HepG2 (cell line): ENCODE data around the gene ADPRH. TPM values are rescaled to one million over a fixed set of nuclear protein-coding genes. Genes with fewer than 3 reads are reported as not detected.

Source experiments
- ATAC-seq: fragments of 200-7000 bp; cut with Tn5 transposase; 3 replicates; pipeline ENCODE4 v1.9.1; 2020; ENCODE audit warnings: mild to moderate bottlenecking, moderate library complexity
- BruUV-seq: library from RNA; stranded (reverse); fragments of 400-500 nt; replicated peaks from 2 replicates; lab custom pipeline; 2021; lab: Mats Ljungman, UMichigan
- CTCF ChIA-PET: fragments of 300-600 bp; formaldehyde crosslinking; extraction: SDS; loops from one replicate; lab custom pipeline; 2021; ENCODE audit warnings: low total read pairs, inconsistent platforms, low intra/inter-chr PET ratio; lab: Yijun Ruan, JAX
- POLR2A ChIA-PET: fragments of 350-600 bp; sonication (Branson Sonifier 250); formaldehyde crosslinking; loops from one replicate; lab custom pipeline; 2020; ENCODE audit warnings: antibody characterized with exemption, inconsistent platforms; lab: Yijun Ruan, JAX
- DNase-seq: peaks from one replicate; pipeline ENCODE4 v3.0.0-alpha.2; 2015; ENCODE audit warnings: low spot score
- FAIRE-seq: peaks from 3 replicates; lab custom pipeline; 2011; peaks lifted over from hg19 to GRCh38; lab: Jason Lieb, UNC
- H2AFZ ChIP-seq: one replicate; pipeline ENCODE4 v1.6.1; 2011; ENCODE audit warnings: low read length, inconsistent platforms
- H3K27ac ChIP-seq: fragments of 300-600 bp; 3 replicates; pipeline ENCODE4 v1.8.0; 2011; ENCODE audit warnings: mixed run types, mild to moderate bottlenecking, mixed read lengths, low read length, inconsistent platforms; ENCODE audit not compliant: insufficient read depth; ENCODE audit errors: extremely low read length
- H3K27me3 ChIP-seq, 2 experiments: fragments of 200-600 bp in 1 of 2; 2 replicates in 1 of 2; 3 replicates in 1 of 2; pipeline versions ENCODE4 v1.6.0 to v1.8.0; 2011; ENCODE audit warnings: low read length in 2 of 2, mild to moderate bottlenecking in 2 of 2, moderate library complexity in 2 of 2, inconsistent platforms in 1 of 2; ENCODE audit not compliant: insufficient read depth in 2 of 2, control insufficient read depth in 1 of 2
- H3K36me3 ChIP-seq, 2 experiments: fragments of 200-600 bp in 1 of 2; replicated peaks in 1 of 2; 2 replicates in 1 of 2; 3 replicates in 1 of 2; pipeline versions ENCODE4 v1.5.1 to v1.8.0; 2011; ENCODE audit warnings: low read length in 2 of 2, inconsistent platforms in 1 of 2; ENCODE audit not compliant: insufficient read depth in 2 of 2, control insufficient read depth in 1 of 2
- H3K4me1 ChIP-seq: 2 replicates; pipeline ENCODE4 v1.5.1; 2012; ENCODE audit warnings: low read length, inconsistent platforms; ENCODE audit not compliant: insufficient read depth
- H3K4me2 ChIP-seq: 2 replicates; pipeline ENCODE4 v1.6.0; 2011; ENCODE audit warnings: low read depth, low read length, inconsistent platforms
- H3K4me3 ChIP-seq, 3 experiments: fragments of 200-600 bp in 1 of 3; sonication (generic), shearing (Covaris generic) in 1 of 3; replicated peaks in 1 of 3; 2 replicates each; pipeline ENCODE4 v1.5.1; 2011 to 2016; ENCODE audit warnings: low read length in 3 of 3, inconsistent platforms in 2 of 3, low read depth in 2 of 3, mild to moderate bottlenecking in 2 of 3, control low read depth in 1 of 3, mixed read lengths in 1 of 3; ENCODE audit not compliant: insufficient read depth in 1 of 3
- H3K79me2 ChIP-seq: one replicate; pipeline ENCODE4 v1.6.1; 2011; ENCODE audit warnings: low read length, inconsistent platforms; ENCODE audit not compliant: insufficient read depth
- H3K9ac ChIP-seq: 2 replicates; pipeline ENCODE4 v1.6.0; 2011; ENCODE audit warnings: mild to moderate bottlenecking, low read depth, low read length, inconsistent platforms; ENCODE audit not compliant: insufficient read depth
- H3K9me3 ChIP-seq: 2 replicates; pipeline ENCODE4 v1.5.1; 2012; ENCODE audit warnings: mild to moderate bottlenecking, low read length
- H4K20me1 ChIP-seq: 2 replicates; pipeline ENCODE4 v1.6.0; 2011; ENCODE audit warnings: inconsistent platforms, mild to moderate bottlenecking, low read length, moderate library complexity; ENCODE audit not compliant: insufficient read depth
- HNRNPK ChIP-seq: fragments of 200-400 bp; formaldehyde crosslinking; IDR thresholded peaks from 2 replicates; pipeline ENCODE4 v1.6.1; 2018; ENCODE audit warnings: low read length, low read depth, moderate library complexity, mild to moderate bottlenecking; ENCODE audit not compliant: poor library complexity, severe bottlenecking
- NR2C2 ChIP-seq: sonication (generic); formaldehyde crosslinking; IDR thresholded peaks from 2 replicates; pipeline ENCODE4 v1.4.0; 2020; ENCODE audit warnings: missing genetic modification reagents, mild to moderate bottlenecking, moderate library complexity, borderline replicate concordance
- ONECUT2 ChIP-seq: sonication (generic); formaldehyde crosslinking; IDR thresholded peaks from 2 replicates; pipeline ENCODE4 v1.4.0; 2020; ENCODE audit warnings: missing genetic modification reagents
- SMARCC2 ChIP-seq: fragments of 450-650 bp; IDR thresholded peaks from 2 replicates; pipeline ENCODE4 v1.6.1; 2017; ENCODE audit warnings: antibody characterized with exemption, mild to moderate bottlenecking
- ZNF44 ChIP-seq: sonication (generic); formaldehyde crosslinking; IDR thresholded peaks from 2 replicates; pipeline ENCODE4 v1.5.1; 2020; ENCODE audit warnings: mild to moderate bottlenecking, missing genetic modification reagents
- WGBS: methylation state at CpG from one replicate; pipeline ENCODE4 v1.1.6; 2017; ENCODE audit warnings: low lambda C conversion rate; 5-methylcytosine and 5-hydroxymethylcytosine counted together
- in situ Hi-C: cut with HindIII; loops from 2 replicates; pipeline ENCODE4 v1.10.0; 2017; ENCODE audit warnings: low pct_unique_long_range_greater_than_20kb; ENCODE audit not compliant: extremely low pct_ligation_motif_present
- intact Hi-C: fragments of 100-400 bp; cut with micrococcal nuclease; formaldehyde crosslinking; loops from one replicate; pipeline ENCODE4 v1.10.0; 2022; ENCODE audit not compliant: unreplicated experiment
- polyA plus RNA-seq, 8 experiments: library from polyadenylated mRNA; depleted of rRNA in 3 of 8; stranded (reverse) in 7 of 8; unstranded in 1 of 8; fragments of >200 nt; fragmentation: Illumina TruSeq in 4 of 8; extraction: Trizol in 4 of 8; gene quantifications; 2 replicates each; pipeline versions ENCODE4 v1.2.1 to v1.2.3, GENCODE V29; 2011 to 2016; ENCODE audit warnings: low read depth in 4 of 8, missing spikeins in 1 of 8, mixed read lengths in 1 of 8; ENCODE audit not compliant: insufficient read depth in 1 of 8
- total RNA-seq, 5 experiments: library from RNA; depleted of rRNA; stranded (reverse); fragments of >200 nt; fragmentation: Illumina TruSeq; extraction: Trizol; gene quantifications; 2 replicates each; pipeline ENCODE4 v1.2.3, GENCODE V29; 2016; ENCODE audit warnings: low read depth in 1 of 5
- TF ChIP-seq, protein P1 (sequence below): sonication (generic); formaldehyde crosslinking; IDR thresholded peaks from 2 replicates; pipeline ENCODE4 v1.4.0; 2020; ENCODE audit warnings: missing genetic modification reagents
- TF ChIP-seq, protein P2 (sequence below): sonication (generic); formaldehyde crosslinking; IDR thresholded peaks from 2 replicates; pipeline ENCODE4 v1.5.0; 2020; ENCODE audit warnings: missing genetic modification reagents, mild to moderate bottlenecking, borderline replicate concordance
- TF ChIP-seq, protein P3 (sequence below): sonication (generic); formaldehyde crosslinking; IDR thresholded peaks from 2 replicates; pipeline ENCODE4 v1.4.0; 2020; ENCODE audit warnings: mild to moderate bottlenecking, missing genetic modification reagents
- TF ChIP-seq, protein P4 (sequence below), 2 experiments: sonication (generic) in 1 of 2; formaldehyde crosslinking in 1 of 2; IDR thresholded peaks; 2 replicates each; pipeline versions ENCODE4 v1.5.1 to v1.6.1; 2011 to 2020; ENCODE audit warnings: borderline replicate concordance in 1 of 2, low read depth in 1 of 2, low read length in 1 of 2, mild to moderate bottlenecking in 1 of 2, missing genetic modification reagents in 1 of 2, moderate library complexity in 1 of 2

The ADPRH gene
- total and polyA plus RNA-seq, 2 of the 13 experiments (the other 11 are each of a cell fraction or from before 2014, with no cell fraction given), result 0.01 to 0.15 TPM

DNA sequence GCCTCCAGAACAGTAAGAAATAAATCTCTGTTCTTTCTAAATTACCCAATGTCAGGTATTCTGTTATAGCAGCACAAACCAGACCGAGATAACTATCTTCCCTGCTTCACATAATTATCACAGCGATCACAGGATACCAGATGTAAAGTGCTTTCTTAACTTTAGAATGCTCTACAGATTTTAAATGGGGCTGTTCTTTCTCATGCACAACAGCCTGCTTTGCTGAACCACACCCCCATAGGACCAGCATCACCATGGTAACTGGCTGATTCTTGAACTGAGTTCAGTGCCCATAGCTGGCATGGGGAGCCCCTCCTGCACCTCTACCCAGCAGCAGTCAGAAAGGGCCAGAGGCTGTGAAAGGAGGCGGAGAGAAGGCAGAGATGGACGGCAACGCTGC is 27.7 kb upstream of the ADPRH start:
- BruUV-seq, result no TSS peak
- H3K27ac ChIP-seq, result no peak overlapping the region
- no peak overlapping the region for H3K4me3 ChIP-seq
- H3K9ac ChIP-seq, result no peak overlapping the region
- no peak overlapping the region for H3K4me2 ChIP-seq
- H3K27me3 ChIP-seq, result peaks cover 0 to 6% of the 10 kb centered on the region in 2 experiments; a peak in 2 of 5 replicates
- H2AFZ ChIP-seq, result no peak overlapping the region
- intact Hi-C loops (no loop called here), in situ Hi-C loops (no loop called here)
- no peaks in the 10 kb centered on the region for H3K36me3 ChIP-seq
- WGBS, result 17% methylated on average over 2 of the region's 5 CpGs
- no peak for DNase-seq
- CTCF ChIA-PET, result no interaction called here
- no peaks in the 10 kb centered on the region for H4K20me1 ChIP-seq
- no peaks in the 10 kb centered on the region for H3K4me1 ChIP-seq
- no peak for ATAC-seq
- FAIRE-seq, result no peak
- POLR2A ChIA-PET, result no interaction called here
- H3K79me2 ChIP-seq, result no peaks in the 10 kb centered on the region
- H3K9me3 ChIP-seq, result no peaks in the 10 kb centered on the region
- TF ChIP-seq SMARCC2 (no peak), ONECUT2 (CRISPR knock-in tag) (no peak), ZNF44 (no peak), HNRNPK (no peak), NR2C2 (no peak)
- TF ChIP-seq, protein P1, sequence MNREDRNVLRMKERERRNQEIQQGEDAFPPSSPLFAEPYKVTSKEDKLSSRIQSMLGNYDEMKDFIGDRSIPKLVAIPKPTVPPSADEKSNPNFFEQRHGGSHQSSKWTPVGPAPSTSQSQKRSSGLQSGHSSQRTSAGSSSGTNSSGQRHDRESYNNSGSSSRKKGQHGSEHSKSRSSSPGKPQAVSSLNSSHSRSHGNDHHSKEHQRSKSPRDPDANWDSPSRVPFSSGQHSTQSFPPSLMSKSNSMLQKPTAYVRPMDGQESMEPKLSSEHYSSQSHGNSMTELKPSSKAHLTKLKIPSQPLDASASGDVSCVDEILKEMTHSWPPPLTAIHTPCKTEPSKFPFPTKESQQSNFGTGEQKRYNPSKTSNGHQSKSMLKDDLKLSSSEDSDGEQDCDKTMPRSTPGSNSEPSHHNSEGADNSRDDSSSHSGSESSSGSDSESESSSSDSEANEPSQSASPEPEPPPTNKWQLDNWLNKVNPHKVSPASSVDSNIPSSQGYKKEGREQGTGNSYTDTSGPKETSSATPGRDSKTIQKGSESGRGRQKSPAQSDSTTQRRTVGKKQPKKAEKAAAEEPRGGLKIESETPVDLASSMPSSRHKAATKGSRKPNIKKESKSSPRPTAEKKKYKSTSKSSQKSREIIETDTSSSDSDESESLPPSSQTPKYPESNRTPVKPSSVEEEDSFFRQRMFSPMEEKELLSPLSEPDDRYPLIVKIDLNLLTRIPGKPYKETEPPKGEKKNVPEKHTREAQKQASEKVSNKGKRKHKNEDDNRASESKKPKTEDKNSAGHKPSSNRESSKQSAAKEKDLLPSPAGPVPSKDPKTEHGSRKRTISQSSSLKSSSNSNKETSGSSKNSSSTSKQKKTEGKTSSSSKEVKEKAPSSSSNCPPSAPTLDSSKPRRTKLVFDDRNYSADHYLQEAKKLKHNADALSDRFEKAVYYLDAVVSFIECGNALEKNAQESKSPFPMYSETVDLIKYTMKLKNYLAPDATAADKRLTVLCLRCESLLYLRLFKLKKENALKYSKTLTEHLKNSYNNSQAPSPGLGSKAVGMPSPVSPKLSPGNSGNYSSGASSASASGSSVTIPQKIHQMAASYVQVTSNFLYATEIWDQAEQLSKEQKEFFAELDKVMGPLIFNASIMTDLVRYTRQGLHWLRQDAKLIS (CRISPR knock-in tag), result no peak
- TF ChIP-seq, protein P2, sequence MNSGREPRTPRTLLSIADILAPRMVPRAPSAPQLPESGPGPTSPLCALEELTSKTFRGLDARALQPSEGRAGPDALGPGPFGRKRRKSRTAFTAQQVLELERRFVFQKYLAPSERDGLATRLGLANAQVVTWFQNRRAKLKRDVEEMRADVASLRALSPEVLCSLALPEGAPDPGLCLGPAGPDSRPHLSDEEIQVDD (CRISPR knock-in tag), result no peak
- TF ChIP-seq, protein P3, sequence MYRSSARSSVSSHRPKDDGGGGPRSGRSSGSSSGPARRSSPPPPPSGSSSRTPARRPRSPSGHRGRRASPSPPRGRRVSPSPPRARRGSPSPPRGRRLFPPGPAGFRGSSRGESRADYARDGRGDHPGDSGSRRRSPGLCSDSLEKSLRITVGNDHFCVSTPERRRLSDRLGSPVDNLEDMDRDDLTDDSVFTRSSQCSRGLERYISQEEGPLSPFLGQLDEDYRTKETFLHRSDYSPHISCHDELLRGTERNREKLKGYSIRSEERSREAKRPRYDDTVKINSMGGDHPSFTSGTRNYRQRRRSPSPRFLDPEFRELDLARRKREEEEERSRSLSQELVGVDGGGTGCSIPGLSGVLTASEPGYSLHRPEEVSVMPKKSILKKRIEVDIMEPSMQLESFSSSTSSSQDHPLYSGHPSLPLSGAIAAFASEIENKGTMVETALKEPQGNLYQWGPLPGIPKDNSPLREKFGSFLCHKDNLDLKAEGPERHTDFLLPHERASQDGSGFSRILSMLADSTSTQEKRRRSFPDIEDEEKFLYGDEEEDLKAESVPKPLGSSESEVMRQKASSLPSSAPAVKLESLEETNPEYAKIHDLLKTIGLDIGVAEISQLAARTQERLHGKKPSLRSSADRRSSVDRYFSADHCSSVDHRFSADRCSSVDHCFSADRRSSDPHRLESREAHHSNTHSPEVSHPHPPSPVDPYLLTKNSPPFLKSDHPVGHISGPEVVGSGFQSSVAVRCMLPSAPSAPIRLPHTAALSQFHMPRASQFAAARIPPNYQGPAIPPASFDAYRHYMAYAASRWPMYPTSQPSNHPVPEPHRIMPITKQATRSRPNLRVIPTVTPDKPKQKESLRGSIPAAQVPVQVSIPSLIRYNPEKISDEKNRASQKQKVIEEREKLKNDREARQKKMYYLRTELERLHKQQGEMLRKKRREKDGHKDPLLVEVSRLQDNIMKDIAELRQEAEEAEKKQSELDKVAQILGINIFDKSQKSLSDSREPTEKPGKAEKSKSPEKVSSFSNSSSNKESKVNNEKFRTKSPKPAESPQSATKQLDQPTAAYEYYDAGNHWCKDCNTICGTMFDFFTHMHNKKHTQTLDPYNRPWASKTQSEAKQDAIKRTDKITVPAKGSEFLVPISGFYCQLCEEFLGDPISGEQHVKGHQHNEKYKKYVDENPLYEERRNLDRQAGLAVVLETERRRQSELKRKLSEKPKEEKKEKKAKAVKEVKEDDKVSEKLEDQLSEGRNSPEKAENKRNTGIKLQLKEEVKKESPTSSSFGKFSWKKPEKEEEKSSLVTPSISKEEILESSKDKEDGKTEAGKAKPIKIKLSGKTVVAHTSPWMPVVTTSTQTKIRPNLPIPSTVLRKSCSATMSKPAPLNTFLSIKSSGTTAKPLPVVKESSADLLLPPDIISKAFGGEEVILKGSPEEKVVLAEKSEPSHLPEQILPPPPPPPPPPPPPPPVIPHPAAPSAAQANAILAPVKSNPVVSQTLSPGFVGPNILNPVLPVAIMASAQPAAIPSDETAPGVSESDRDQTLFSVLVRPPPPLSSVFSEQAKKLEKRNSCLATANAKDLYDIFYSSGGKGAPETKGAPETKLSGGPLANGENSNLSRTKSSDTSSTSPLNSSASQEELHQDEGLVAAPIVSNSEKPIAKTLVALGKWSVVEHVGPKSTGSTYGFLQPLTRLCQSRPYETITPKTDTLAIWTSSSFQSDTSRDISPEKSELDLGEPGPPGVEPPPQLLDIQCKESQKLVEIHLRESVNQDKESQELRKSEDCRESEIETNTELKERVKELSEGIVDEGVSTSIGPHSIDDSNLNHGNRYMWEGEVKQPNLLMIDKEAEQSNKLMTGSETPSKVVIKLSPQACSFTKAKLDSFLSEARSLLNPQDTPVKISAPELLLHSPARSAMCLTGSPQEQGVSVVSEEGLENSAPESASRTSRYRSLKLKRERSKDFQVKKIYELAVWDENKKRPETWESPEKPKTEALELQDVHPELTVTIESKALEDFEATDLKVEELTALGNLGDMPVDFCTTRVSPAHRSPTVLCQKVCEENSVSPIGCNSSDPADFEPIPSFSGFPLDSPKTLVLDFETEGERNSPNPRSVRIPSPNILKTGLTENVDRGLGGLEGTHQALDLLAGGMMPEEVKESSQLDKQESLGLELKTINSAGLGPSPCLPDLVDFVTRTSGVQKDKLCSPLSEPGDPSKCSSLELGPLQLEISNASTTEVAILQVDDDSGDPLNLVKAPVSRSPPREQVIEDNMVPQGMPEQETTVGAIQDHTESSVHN, result no peak
- TF ChIP-seq, protein P4, sequence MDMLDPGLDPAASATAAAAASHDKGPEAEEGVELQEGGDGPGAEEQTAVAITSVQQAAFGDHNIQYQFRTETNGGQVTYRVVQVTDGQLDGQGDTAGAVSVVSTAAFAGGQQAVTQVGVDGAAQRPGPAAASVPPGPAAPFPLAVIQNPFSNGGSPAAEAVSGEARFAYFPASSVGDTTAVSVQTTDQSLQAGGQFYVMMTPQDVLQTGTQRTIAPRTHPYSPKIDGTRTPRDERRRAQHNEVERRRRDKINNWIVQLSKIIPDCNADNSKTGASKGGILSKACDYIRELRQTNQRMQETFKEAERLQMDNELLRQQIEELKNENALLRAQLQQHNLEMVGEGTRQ (IDR thresholded peaks at IDR 0.05; ENCODE audit: low read depth, low read length), result no peak
- TF ChIP-seq, protein P4 (CRISPR knock-in tag; IDR thresholded peaks at IDR 0.05; ENCODE audit: borderline replicate concordance), result no peak
